ENCODE results near the gene NAV3. TPM values are rescaled to one million over a fixed set of nuclear protein-coding genes. Genes with fewer than 3 reads are reported as not detected.

Gene NAV3
- total RNA-seq, 2 experiments from 2014 or later = not detected

GRCh38 chr12:78261901-78262300 is 431.2 kb downstream of the NAV3 start:
- Mint-ChIP-seq H3K4me3 (no peak overlapping the region), H3K27me3 (no peaks in the 10 kb centered on the region), H3K9me3 (peaks cover 4% of the 10 kb centered on the region), H3K27ac (no peak overlapping the region), H3K4me1 (ENCODE audit: low read depth) (no peaks in the 10 kb centered on the region), H3K36me3 (ENCODE audit: low read depth) (no peaks in the 10 kb centered on the region)
- TF ChIP-seq CTCF (IDR thresholded peaks at IDR 0.05) = no peak
- intact Hi-C loops (cut with micrococcal nuclease) = no loop called here
- ChIA-PET CTCF (no interaction called here), POLR2A (no interaction called here)
- DNase-seq (no peak), ATAC-seq (no peak)

Measured in activated CD8-positive, alpha-beta T cell treated with anti-CD3 and anti-CD28 coated beads for 36 hours (primary cell).